Nucleus accumbens (tissue), 56 donors: ENCODE measurements around the gene SLC4A4.
A peak's percentile ranks its signal among the peaks of the same experiment; 100 is the strongest.

Experiments
- DNase-seq, 56 donors: peaks; one replicate each; lab custom pipeline; 2025; lab: John Stamatoyannopoulos, UW

Gene SLC4A4

DNA sequence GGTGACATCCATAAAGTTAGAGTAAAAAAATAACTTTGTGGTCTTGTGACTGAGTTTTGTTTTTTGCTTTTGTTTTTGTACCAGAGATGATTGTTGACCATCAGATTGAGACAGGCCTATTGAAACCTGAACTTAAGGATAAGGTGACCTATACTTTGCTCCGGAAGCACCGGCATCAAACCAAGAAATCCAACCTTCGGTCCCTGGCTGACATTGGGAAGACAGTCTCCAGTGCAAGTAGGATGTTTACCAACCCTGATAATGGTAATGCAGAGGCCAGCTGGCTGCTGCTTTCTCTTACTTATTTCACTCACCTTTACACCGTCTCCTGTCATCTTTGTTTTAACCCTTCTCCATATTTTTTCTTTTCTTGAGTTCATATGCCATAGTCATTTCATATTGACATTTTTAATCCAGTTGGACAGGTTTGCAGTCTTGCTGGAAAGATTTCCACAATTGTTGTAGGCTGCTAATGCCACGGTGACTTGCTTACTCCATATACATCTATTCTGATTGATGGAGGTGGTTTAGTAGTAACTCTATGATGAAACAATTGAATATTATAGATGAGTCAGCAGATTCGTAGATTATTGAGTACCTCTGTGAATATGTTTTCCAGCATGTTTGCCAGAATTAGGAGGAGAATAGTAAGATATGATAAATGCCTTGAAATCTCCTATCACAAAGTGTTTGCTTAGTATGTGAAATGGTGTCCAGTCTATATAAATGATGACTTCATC lies 18.3 kb downstream of the SLC4A4 start:
- no peak for DNase-seq

DNA sequence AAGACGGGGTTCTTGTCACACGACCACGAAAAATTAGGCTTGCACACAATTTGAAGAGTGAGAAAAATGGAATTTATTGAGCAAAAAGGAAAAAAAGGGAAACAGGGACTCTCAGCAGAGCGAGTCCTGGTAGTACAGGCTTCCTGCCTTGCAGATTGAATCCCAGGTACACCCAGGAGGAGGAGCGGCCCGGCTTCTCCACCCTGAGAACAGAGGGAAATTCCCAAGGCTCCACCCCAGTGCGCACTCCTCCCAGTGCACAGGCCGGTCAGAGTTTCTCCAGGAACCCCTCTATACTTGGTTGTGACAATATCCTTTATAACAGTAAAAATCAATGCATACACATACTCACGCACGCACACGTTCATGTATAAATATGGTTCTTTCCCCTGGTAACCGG lies 22.0 kb downstream of the SLC4A4 start:
- no peak for DNase-seq

DNA sequence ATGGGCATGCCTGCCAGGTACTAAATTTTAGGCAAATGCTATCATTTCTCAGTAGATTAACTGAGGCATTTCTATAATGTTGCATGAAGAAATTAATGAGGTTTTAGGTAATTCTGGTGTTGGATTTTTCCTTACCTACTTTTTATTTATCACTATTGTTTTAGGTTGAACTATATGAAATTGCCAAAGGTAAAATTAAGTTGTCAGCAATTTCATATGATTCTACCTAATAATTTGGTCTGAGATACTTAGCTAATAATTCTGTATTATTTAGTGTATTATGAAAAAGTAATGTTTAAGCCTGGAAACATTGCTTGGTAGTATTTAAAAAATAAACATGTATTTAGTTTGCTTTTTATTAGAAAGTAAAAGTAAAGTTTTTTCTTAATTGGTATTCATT lies 22.7 kb downstream of the SLC4A4 start:
- DNase-seq = no peak

DNA sequence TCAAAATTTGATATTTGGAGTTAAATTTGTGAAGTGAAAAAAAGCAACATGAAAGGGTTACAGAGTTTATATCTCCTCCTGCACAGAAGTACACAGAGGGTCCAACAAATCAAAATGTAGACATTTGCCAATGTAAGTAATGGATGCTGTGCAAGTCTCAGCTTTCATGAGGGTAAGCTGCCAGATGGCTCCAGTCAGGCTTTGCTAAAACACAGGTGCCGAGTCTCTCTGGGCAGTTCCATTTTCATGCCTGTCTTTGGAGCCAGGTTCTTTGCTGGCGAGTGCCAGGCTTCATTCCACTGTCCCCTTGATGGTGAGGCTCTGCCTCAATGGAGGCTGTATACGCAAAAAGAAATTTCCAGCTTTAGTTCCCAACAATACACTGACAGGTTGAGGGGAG lies 27.9 kb downstream of the SLC4A4 start:
- no peak for DNase-seq

DNA sequence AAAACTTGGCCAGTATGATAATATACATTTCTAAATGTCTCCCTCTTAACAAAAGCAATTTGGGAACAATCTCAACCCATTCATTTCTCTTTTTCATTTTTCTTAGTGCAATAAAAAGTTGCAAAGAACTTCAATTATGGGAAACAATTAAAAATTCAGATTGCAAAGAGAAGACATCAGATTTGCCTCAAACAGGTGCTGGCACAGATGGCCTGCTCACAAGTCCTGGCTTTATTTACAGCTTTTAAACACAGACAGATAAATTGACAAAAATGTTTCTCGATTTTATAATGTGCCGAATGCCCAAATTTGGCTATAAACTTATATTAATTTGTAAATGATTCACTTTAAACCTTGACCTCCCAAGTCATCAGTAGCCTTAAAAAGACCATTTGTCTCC lies 28.7 kb downstream of the SLC4A4 start:
- no peak for DNase-seq

DNA sequence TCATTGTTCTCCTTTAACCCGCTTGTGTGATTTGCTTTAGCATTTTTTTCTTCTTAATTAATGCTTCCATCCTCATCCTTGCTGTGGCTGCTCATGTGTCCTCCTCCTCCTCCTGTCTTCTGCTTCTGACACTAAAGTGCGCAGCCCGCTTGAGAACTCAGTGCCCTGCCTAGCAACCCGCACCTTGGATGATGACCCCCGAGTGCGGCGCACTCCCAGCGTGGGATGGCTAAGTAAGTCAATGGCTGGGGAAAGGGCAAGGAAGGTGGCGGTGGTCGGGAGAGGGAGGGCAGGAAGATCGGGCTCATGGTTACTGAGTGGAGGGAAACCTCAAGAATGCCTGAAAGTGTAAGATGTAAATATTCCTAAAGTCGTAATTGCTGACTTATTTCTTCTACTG lies 30.1 kb downstream of the SLC4A4 start:
- DNase-seq = no peak

DNA sequence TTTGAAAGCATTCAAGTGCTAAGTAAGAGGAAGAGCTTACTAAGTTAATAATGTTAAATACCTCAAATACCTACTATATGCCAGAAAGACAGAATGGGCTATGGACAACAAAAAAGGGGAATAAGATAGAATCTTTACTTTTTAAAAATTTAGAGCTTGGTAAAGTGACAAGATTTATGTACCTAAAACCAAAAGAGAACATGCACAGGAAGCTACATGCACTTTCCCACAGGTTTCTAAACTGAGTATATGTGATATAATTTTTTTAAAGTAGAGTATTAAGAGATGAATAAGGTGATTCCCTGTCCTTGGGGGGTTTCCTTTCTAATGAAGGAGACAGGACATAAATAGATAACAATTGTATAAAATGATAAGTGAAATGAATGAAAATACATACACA lies 30.7 kb downstream of the SLC4A4 start:
- no peak for DNase-seq

DNA sequence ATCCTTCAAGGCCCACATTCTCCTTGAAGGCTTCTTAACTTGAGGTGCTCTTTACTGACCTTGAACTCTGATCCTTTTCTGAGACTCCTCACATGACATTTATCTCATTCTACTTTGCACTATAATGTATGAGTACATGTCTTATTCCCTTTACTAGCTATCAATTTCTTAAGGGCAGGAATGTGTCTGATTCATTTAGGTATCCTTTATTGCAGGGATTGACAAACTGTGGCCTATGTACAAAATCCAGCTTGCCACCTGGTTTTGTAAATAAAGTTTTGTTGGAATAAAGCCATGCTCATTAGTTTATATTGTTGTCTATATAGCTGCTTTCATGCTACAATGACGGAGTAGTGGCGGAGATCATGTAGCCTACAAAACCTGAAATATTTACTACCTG lies 36.7 kb downstream of the SLC4A4 start:
- DNase-seq = no peak

DNA sequence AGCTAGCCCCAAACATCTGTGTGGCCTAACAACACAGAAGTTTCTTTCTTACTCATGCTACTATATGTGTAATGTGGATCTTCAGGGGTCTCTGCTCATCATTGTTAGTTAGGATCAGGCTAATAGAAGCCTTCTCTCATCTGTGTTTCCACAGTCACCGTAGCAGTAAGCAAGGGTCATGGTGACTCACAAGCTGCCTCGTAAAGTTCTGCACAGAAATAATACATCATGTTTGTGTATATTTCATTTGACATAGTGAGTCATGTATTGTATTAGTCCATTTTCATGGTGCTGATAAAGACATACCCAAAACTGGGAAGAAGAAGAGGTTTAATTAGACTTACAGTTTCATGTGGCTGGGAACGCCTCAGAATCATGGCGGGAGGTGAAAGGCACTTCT lies 38.7 kb downstream of the SLC4A4 start:
- no peak for DNase-seq

DNA sequence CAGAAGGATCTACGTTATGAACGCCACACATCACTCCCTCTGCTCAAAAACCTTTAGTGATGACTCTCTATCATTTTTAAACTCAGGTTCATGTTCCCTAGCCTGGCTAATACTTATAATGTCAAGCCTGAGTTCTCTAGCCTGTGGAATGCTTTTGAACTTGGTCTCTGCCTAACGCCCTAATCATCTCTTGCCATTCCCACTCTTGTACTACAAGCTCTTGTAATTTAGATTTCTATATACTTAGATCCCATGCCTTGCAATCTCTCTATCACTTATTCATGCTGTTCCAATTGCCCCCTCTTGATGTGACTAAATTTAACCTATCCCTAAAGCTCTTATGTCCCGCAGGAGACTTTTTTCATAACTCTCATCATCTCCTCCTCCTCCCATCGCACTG lies 40.3 kb downstream of the SLC4A4 start:
- DNase-seq = no peak

DNA sequence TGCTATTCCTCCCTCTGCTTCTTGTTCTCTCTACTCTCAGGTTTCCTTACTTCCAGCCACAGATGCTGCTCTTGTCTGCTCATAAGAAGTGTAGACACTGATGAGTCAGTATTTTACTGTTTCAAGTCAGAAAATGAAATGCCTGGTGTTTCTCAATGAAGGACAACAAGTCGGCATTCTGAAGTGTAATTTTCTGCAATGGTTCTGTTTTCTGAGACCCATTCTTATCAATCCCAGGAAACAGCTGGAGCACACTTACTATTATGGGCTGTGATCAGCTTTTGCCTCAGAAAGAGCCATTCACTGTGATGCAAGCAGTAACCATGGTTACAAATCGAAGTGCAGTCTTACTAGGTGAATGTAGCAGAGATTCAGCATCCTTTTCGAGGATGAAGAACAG lies 42.0 kb downstream of the SLC4A4 start:
- DNase-seq = peak in 3 of 56 donors; percentile 2 to 38 (median 6)

DNA sequence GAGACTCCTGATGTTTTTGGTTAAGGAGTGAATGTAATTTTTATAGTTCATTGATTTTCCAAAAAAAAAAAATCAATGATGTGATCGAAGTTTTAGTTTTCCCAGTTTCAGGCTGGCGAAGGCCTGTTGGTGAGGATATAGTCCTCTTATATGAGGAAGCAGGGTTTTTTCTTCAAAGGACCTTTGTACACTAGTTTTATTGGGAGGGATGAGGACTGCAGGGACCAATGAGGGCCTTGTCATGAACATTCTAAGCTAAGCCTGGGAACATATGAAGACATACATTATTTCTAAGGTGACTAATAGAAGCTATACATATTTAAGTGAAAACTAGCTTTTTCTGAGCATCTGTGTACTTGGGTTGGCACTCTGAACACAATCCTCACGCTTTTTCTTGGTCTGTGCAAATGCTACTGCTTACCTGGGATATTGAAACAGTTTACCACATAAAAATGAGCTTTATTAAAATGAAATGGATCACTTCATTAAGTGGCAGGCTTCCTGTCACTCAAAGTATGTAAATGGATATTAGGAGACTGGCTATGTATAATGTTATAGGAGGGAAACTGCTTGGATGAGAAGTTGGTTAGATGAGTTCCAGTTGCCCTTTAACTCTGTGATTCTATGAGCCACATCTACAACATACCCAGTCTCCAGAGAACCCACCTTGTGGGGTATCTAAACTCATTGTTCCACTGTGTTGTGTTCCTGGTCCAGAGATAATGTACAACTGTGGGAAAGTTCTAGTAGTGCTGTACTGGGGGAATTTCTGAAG lies 43.5 kb downstream of the SLC4A4 start:
- no peak for DNase-seq

DNA sequence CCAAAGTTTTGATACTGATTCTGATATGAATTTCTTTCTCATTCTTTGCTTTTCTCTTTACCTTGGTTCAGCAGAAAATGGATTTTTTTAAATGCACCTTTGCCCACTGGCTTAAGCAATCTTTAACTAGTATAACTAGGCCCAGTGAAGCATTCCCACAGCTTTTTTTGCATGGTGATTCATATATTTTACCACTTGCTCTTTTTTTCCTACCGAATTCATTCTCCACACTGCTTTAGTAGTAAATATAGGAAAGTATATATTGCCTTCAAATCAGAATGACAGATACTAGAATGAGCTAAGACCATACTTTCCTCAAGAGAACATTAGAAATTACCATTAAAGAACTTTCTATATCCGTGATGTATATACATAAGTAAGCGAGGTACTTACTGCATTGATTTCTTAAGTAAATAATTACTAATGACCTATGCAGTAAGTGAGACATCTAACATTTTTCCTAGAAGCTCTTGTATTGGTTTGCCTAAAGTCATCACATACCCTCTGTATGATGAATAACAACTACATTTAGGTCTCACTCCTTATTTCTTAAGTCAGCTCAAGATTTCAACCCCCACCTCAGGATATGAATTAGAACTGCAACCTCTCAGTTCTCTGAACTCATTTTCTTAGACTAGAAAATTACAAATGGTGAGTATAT lies 44.2 kb downstream of the SLC4A4 start:
- DNase-seq = no peak

DNA sequence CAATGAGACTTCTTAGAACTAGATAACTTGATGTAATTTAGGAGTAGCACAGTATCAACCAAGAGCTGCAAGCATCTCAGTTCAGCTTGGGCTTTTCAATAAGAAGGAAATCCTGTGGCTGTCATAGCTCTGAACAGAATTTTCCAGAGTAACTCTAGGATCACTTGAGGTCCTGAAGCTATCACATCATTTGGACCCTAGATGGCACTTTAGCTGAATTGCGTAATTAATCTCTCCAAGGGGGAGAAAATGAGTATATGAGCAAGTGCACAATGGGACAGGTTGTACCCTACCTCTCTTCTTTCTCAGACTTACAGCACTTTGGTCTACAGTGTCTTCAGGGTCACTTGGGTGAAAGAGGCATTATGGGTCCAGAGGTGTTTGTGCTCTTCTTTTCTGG lies 45.2 kb downstream of the SLC4A4 start:
- no peak for DNase-seq

DNA sequence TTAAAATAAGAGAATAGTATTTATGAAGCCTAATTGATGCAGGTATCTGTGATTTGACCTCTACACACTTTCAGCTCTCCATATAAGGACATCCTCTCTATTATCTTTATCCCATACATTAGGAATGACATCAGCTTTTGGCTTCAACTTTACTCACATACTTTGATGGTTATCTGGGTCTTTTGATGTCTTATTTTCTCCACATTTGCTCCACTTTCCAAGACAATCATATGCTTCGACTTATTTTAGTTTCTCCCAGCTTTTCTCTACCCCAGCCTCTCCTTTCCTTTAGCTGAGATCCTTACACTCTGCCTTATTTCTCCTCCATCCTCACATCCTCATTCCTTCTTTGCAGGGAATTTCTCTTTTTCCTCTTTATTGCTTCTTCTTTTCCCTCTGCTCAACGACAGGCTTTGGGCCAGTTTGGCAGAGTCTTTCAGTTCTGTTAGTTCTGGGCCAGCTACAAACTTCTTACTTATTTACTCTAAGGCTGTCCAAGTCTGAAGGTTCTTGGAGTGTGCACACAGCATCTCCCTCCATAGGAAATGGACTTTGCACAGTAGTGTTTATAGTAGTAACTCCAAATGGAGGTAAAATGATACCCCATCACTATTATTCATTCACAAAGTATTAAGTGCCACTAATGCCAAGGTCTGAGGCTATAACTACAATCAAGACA lies 50.5 kb downstream of the SLC4A4 start:
- peak in 10 of 56 donors; percentile 0 to 44 (median 12) for DNase-seq

DNA sequence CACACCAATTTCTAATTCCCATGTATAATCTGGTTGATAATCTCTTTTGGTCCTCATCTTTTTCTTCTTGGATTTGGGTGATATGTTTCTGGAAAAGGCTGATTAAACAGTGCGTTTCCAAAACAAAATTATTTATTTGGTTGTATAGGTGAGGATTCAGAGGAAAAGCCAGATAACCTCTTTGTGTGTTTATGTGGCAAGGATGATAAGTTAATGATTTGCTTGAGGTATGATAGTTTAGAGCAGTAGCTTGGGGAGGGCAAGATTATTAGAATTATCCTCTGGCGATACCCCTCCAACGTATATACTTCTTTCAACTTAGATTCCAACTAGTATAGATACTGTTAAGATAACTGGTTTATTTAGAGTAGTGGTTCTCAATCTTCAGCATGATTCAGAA lies 53.3 kb downstream of the SLC4A4 start:
- DNase-seq = no peak

DNA sequence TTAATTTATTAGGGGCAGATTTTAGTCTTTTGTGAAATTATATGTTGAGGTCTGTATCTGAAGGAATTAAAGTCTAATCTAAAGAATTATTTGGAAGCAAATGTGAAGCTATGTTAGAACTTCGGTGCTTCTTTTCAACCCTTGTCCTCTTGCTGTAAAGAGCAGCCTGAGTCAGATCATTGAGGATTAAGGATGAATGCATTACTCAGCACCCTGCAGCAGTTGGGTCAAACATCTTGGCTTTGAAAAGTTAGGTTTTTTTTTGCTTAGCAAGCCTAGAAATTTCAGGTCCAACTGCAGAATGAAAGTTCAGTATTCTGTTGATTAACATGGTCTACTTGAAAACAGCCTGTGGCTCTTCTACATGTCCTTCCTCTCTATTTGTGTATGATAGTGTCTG lies 57.6 kb downstream of the SLC4A4 start:
- no peak for DNase-seq

DNA sequence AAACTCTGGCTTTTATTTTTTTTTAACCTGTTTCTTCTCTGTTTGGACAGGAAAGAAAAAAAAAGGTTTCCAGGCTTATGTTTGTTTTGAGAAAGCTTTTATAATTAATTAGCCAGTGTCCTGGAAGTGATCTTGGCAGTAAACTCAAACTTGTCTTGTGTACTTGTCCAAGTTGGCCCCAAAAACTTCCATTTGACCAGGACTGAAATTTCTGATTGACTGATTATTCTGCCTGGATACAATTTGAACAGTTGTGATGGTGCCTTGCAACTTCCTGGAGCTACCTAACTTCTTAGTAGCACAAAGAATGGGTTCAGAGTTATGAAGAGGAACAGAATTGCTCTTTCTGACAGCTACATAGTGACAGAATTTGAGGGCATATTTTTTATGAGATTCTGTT lies 62.0 kb downstream of the SLC4A4 start:
- DNase-seq = peak in 3 of 56 donors; percentile 2 to 6 (median 2)

DNA sequence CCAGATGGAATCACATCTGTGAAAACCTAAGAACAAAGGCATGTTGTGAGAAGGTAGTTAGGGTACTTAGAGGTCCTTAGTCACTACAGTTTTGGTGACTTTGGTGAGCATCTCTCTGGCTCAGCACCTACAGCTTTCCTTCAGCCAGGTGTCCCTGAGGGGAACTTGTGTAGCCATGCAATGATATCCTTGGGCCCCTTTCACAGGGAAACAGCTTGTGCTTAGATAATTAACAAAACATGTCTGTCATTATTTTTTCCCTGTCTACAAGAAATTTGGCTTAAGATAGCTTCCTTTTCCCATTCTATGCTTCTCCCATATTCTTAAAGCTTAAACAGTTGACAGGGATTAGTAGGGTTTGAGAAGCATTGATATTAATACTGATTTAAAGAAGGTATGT lies 63.8 kb downstream of the SLC4A4 start:
- no peak for DNase-seq

DNA sequence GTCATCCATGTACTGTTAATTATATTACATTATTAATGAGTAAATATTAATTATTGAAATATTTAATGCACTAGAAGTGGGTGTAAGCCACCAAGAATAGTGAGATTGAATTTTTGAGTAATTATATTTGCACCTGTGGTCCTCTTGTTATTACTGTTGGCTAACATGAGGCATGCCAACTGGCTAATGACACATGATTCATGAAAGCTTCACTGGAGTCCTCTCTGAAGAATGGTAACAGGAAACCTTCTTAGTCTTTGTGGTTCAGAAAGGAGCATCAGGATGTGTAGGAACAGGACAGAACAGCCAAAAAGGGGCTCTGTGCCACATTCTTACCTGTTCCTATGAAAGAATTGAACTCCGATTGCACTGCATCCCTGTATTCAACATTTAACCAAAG lies 65.2 kb downstream of the SLC4A4 start:
- no peak for DNase-seq

DNA sequence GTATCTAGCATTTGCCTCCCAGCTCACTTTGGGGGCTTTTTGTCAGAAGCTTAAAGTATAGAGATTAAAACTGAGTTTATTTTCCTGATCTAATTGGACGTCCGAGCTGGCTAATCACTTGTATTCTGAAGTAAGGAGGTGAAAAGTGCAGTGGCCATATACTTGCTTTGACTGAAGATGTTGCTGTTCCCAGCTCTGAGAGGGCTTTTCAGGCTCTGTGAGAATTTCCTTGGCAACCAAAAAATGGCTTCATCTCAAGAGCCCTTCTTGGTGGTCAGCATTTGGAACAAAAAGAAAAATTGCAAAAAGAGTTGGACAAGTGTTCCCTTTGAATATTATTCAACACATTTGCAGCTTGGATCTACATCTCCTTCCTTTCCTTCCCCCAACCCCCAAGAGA lies 67.0 kb downstream of the SLC4A4 start:
- DNase-seq = peak in 4 of 56 donors; percentile 1 to 13 (median 4)
